Germinal center (tissue), 1 donor: ENCODE data around the gene UBR1.
"Not testable (repeated sequence)": the region's sequence is repeated elsewhere in the genome, so short reads cannot be mapped to it uniquely, and the experiment has no call there.

Experiments
- DNase-seq: peaks from one replicate; pipeline ENCODE4 v3.0.0; 2012; ENCODE audit warnings: mixed read lengths, low spot score

Gene UBR1

GRCh38 chr15:42971830-42972229 is 134.0 kb downstream of the UBR1 start:
- DNase-seq, result no peak

- no peak for DNase-seq
These were observed 141.4 kb downstream of the UBR1 start for GRCh38 chr15:42964476-42964875.

DNA sequence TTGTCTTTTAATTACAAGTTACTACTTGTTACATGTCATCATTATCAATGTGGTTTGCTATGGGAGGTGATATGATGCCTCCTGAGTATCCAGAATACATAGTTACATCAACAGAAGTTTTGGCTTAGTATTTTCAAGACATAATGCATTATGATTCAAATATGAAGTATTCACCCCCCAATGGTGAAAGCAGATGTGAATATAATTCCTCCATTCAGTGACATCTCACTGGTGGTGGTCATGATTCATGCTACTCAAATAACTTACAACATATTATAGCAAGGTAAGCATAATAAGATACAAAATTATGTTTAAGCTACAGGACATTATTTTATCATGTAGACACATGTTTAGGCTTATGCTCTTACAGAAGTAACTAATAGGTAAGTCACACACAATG is 150.3 kb downstream of the UBR1 start:
- no peak for DNase-seq

DNA sequence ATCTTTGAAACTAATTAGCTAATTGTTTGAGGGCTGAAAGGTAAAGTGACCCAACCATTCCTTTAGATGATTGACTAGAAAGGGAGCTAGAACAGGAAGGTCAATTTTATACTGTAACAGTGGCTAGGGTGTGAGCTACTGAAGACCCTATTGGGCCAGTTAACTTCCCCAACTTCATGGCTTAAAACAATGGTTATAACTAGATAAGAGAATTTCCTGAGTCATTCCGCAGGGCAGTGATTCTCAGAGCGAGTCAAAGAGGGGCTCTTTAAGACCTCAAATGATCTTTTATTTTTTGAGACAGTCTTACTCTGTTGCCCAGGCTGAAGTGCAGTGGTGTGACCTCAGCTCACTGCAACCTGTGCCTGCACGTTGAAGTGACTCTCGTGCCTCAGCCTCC is 151.5 kb downstream of the UBR1 start:
- DNase-seq, result no peak

DNA sequence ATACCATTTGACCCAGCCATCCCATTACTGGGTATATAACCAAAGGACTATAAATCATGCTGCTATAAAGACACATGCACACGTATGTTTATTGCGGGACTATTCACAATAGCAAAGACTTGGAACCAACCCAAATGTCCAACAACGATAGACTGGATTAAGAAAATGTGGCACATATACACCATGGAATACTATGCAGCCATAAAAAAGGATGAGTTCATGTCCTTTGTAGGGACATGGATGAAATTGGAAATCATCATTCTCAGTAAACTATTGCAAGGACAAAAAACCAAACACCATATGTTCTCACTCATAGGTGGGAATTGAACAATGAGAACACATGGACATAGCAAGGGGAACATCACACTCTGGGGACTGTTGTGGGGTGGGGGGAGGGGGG is 156.9 kb downstream of the UBR1 start:
- not testable (repeated sequence) for DNase-seq

GRCh38 chr15:42940527-42940926 is 165.3 kb downstream of the UBR1 start:
- DNase-seq, result no peak

DNA sequence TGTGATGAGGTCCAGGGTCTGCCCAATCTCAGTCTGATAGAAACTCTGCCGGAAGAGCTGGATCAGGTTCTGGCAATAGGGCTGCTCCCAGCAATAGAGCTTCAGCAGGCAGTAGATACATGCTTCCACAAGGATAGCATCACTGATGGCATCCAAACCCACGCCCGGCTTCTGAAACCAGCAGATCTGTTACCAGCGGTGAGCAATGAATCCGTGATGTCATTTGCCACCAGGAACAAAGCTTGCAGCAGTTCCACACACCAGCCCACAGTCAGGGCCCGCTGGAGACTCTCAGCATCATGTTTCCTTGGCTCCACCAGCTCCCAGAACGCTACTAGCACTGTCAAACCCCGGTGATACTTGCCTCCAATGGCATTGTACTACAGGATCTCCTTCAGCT is 166.0 kb downstream of the UBR1 start:
- no peak for DNase-seq

GRCh38 chr15:42937143-42937542 is 168.7 kb downstream of the UBR1 start:
- DNase-seq, result no peak

DNA sequence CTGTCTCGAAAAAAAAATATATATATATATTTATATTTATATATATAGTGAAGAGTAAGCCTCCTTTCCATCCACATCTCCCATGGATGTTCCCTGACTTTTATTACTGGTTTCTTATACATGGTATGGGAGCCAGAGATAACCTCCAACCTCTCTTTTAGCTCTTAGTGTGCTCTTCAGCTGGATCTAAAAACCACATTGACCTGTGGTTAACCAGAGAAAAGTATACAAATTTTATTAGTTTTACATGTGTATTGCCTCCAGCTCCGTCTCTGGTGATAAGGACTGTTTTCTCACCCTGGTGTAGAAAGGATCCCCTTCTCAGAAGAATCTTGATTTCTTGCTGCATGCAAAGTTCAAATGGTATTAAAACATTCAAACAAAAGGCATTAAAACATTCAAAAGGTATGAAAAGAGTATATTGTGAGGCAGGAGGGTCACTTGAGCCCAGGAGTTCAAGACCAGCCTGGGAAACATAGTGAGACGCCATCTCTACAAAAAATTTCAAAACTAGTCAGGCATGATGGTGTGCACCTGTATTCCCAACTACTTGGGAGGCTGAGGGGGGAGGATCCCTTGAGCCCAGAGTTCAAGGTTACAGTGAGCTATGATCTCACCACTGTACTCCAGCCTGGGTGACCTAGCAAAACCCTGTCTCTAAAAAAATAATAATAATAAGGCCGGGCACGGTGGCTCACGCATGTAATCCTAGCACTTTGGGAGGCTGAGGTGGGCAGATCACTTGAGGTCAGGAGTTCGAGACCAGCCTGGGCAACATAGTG is 171.8 kb downstream of the UBR1 start:
- DNase-seq, result no peak

- DNase-seq, result no peak
These were observed 172.9 kb downstream of the UBR1 start for GRCh38 chr15:42932833-42933515.

DNA sequence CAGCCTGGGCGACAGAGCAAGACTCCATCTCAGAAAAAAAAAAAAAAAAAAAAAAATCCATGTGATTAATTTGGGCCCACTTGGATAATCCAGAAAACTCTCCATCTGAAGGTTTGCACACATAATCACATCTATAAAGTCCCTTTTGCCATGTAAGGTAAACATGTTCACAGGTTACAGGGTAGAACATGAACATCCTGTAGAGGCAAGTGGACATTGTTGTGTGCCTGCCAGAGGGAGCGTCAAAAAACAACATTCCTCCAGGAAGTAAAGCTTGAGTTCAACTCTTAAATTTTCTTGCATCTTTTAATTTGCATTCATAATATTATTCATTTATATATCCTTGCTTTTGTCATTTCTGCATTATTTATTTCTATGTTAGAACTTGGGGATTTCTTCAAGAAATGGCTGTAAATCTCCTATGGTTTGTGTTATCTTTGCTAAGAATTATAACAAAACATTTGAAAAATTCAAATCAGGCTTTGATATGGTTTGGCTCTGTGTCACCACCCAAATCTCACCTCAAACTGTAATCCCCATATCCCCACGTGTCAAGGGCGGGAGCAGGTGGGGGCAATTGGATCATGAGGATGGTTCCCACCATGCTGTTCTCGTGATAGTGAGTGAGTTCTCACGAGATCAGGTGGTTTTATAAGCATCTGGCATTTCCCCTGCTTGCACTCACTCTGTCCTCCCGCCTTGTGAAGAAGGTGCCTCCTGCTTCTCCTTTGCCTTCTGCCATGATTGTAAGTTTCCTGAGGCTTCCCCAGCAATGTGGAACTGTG is 173.9 kb downstream of the UBR1 start:
- no peak for DNase-seq

GRCh38 chr15:42929306-42929848 is 176.5 kb downstream of the UBR1 start:
- DNase-seq, result no peak

DNA sequence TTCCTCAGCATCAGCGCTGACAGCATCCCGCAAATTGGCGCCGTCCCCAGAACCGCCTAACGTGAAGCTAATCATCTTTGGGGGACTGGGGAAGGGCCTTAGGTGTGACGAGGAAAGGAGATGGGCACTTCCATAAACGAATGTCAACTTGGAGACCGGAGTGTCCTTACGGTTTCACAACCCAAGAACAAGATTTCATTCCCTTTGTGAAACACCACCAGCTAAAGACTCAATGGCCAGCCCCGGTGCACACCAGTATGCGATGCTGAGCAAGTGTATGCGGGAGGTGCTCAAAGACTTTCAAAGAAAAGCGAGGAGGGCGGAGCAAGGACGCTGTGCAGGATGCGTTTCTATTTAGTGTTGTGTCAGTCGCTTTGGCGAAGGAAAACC is 184.5 kb downstream of the UBR1 start:
- peak; percentile 8 for DNase-seq

GRCh38 chr15:42920519-42921341 is 185.1 kb downstream of the UBR1 start, which contains the start of gene TTBK2:
Gene TTBK2 (minus strand): TSS chr15:42920778. CDS start chr15:42878617, 42,161 bp downstream.
- peak; percentile 95 for DNase-seq

GRCh38 chr15:42919799-42920518 is 185.9 kb downstream of the UBR1 start:
- DNase-seq, result peak; percentile 7

GRCh38 chr15:42919308-42919707 is 186.5 kb downstream of the UBR1 start:
- no peak for DNase-seq

- no peak for DNase-seq
These were observed 187.8 kb downstream of the UBR1 start for GRCh38 chr15:42918047-42918446.

DNA sequence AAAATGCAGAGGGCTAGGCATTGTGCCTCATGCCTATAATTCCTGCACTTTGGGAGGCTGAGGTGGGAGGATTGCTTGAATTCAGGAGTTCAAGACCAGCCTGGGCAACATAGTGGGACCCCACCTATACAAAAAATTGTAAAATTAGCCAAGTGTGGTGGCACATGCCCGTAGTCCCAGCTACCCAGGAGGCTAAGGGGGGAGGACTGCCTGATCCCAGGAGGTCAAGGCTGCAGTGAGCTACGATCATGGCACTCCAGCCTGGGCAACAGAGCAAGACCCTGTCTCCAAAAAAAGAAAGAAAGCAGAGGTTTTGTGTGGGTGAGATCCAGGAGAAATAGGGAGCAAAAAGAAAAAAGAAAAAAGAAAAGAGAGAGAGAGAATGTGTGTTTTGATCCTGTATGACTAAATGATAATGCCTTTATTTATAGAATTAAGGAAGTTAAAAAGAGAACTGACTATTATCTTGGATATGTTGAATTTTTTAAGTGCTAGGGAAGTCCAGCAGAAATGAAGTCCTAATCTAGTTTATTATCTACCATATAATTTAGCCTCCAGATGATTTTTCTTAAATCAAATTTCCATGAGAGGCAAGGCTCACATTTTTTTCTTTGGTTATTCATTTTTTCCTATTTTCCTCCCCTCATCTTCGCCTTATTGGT is 190.1 kb downstream of the UBR1 start:
- no peak for DNase-seq

GRCh38 chr15:42914728-42915497 is 190.9 kb downstream of the UBR1 start:
- no peak for DNase-seq
